Left ventricle myocardium inferior (tissue), 1 donor: ENCODE measurements around the gene SGCE. TPM values are rescaled to one million over a fixed set of nuclear protein-coding genes. Genes with fewer than 3 reads are reported as not detected.

Experiments used
- DNase-seq: peaks from one replicate; pipeline ENCODE4 v3.0.0-alpha.2; 2020
- H3K27ac ChIP-seq: fragments of 200-600 bp; replicated peaks from 2 replicates; pipeline ENCODE4 v1.8.0; 2021
- H3K27me3 ChIP-seq: fragments of 200-600 bp; 2 replicates; pipeline ENCODE4 v1.8.0; 2021; ENCODE audit warnings: low read depth
- H3K36me3 ChIP-seq: fragments of 200-600 bp; 2 replicates; pipeline ENCODE4 v1.8.0; 2021
- H3K4me1 ChIP-seq: fragments of 200-600 bp; 2 replicates; pipeline ENCODE4 v1.8.0; 2021
- H3K4me3 ChIP-seq: fragments of 200-600 bp; 2 replicates; pipeline ENCODE4 v1.8.0; 2021; ENCODE audit warnings: mild to moderate bottlenecking, moderate library complexity
- H3K9me3 ChIP-seq: fragments of 200-600 bp; replicated peaks from 2 replicates; pipeline ENCODE4 v1.8.0; 2021
- intact Hi-C: fragments of 100-400 bp; cut with micrococcal nuclease; formaldehyde crosslinking; loops from one replicate; pipeline ENCODE4 v1.11.0; 2022
- total RNA-seq: library from RNA; stranded (reverse); fragmentation: NEBNext Ultra II Directional; extraction: Animal tissue kit (Norgen Biotek cat#: 25700); gene quantifications from one replicate; pipeline ENCODE4 v1.2.1, GENCODE V29; 2021
- TF ChIP-seq, protein P1 (sequence below): fragments of 200-600 bp; IDR thresholded peaks from 2 replicates; pipeline ENCODE4 v1.8.0; 2021; ENCODE audit warnings: antibody characterized with exemption, mild to moderate bottlenecking, borderline replicate concordance
- donor health status: DM: no; HTN: yes; CAD: no; lungs with severe emphysema.

Gene SGCE
- total RNA-seq, 1 donor from 2014 or later: 20.1 TPM

GRCh38 chr7:94579470-94579869 is 76.5 kb downstream of the SGCE start:
- DNase-seq: no peak
- Histone ChIP-seq H3K4me1 (peaks cover 8% of the 10 kb centered on the region), H3K4me3 (no peak overlapping the region), H3K27ac (no peak overlapping the region), H3K27me3 (no peaks in the 10 kb centered on the region), H3K36me3 (peaks cover 30% of the 10 kb centered on the region), H3K9me3 (peaks cover 21% of the 10 kb centered on the region)
- TF ChIP-seq, protein P1, sequence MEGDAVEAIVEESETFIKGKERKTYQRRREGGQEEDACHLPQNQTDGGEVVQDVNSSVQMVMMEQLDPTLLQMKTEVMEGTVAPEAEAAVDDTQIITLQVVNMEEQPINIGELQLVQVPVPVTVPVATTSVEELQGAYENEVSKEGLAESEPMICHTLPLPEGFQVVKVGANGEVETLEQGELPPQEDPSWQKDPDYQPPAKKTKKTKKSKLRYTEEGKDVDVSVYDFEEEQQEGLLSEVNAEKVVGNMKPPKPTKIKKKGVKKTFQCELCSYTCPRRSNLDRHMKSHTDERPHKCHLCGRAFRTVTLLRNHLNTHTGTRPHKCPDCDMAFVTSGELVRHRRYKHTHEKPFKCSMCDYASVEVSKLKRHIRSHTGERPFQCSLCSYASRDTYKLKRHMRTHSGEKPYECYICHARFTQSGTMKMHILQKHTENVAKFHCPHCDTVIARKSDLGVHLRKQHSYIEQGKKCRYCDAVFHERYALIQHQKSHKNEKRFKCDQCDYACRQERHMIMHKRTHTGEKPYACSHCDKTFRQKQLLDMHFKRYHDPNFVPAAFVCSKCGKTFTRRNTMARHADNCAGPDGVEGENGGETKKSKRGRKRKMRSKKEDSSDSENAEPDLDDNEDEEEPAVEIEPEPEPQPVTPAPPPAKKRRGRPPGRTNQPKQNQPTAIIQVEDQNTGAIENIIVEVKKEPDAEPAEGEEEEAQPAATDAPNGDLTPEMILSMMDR: no peak
- intact Hi-C loops: no loop called here

DNA sequence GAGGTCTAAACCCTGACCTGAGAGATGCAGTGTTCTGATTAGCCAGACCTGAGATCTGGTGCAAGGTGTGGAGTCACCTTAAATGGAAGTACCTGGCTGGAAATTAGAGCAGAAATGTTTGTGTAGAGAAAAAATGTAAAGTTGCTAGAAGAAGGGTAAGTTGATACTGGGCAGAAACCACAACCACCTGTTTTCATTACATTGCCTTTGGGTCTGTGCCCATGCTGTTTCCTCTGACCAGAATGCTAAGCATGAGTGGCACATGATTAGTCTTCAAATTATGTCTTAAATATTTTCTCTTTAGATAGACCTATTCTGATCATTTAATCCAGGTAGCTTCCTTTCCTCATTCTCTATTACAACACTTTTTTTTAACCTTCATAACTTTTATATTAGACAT is 77.3 kb downstream of the SGCE start:
- Histone ChIP-seq H3K36me3 (peaks cover 34% of the 10 kb centered on the region), H3K27me3 (no peaks in the 10 kb centered on the region), H3K4me1 (no peaks in the 10 kb centered on the region), H3K4me3 (no peak overlapping the region), H3K27ac (no peak overlapping the region), H3K9me3 (peaks cover 29% of the 10 kb centered on the region)
- no peak for DNase-seq
- intact Hi-C loops: no loop called here
- TF ChIP-seq, protein P1: no peak

DNA sequence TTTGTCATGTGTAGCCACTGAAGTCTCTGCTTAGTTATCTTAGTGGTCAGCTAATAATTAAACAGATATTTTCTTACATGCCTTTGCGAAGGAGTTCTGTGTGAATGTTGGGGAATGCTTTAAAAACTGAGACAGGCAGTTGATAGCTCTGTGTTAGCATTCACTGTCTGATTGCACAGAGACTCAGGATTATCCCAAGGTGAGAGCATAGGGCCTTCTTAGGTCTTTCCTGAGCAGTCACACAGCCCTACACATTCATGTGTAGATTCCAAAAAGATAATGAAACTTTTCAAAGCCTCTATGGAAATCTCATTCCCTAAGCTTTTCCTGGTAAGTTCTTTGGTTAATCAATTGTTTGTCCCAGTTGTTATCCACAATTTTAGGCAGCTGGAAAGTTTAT is 78.6 kb downstream of the SGCE start:
- no peaks in the 10 kb centered on the region for H3K4me1 ChIP-seq
- no peak for DNase-seq
- no peaks in the 10 kb centered on the region for H3K27me3 ChIP-seq
- no peak overlapping the region for H3K4me3 ChIP-seq
- TF ChIP-seq, protein P1: no peak
- peaks cover 37% of the 10 kb centered on the region for H3K36me3 ChIP-seq
- intact Hi-C loops: no loop called here
- H3K9me3 ChIP-seq: peaks cover 42% of the 10 kb centered on the region
- H3K27ac ChIP-seq: no peak overlapping the region

DNA sequence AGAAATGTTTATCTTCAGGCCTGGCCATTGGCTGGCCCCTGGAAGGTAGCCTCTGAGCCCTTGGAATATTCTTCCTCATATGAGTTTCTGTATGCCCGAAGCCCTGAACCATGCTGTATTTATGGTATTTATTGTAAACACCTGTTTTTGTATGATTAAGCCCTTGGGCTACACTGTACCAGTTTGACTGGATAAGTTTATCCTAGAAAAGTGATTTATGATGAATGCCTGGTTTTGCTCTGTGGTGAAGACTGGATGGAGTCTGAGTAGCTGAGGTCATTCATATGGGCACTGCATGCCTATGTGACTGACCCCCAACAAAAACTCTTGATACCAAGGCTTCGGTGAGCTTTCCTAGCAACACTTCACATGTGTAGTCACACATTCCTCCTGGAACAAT is 79.6 kb downstream of the SGCE start:
- Histone ChIP-seq H3K36me3 (peaks cover 37% of the 10 kb centered on the region), H3K9me3 (peaks cover 43% of the 10 kb centered on the region), H3K27ac (no peak overlapping the region), H3K4me1 (no peaks in the 10 kb centered on the region), H3K4me3 (no peak overlapping the region), H3K27me3 (no peaks in the 10 kb centered on the region)
- no peak for DNase-seq
- TF ChIP-seq, protein P1: no peak
- intact Hi-C loops: no loop called here

DNA sequence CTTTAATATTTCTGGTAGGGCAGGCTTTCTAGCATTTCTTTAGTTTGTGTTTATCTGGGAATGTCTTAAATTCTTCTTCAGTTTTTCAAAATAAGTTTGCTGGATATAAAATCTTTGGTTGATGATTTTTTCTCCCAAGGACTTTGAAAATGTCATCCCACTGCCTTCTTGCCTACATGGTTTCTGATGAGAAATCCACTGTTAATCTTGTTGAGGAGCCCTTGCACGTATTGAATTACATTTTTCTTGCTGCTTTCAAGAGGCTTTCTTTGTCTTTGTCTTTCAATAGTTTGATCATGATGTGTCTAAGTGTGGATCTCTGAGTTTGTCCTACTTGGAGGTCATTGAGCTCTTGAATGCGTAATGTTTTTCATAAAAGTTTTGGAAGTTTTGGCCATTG is 80.3 kb downstream of the SGCE start:
- H3K4me1 ChIP-seq: no peaks in the 10 kb centered on the region
- peaks cover 37% of the 10 kb centered on the region for H3K36me3 ChIP-seq
- H3K27ac ChIP-seq: no peak overlapping the region
- intact Hi-C loops: no loop called here
- H3K4me3 ChIP-seq: no peak overlapping the region
- no peak for DNase-seq
- TF ChIP-seq, protein P1: no peak
- H3K27me3 ChIP-seq: no peaks in the 10 kb centered on the region
- H3K9me3 ChIP-seq: peaks cover 43% of the 10 kb centered on the region

DNA sequence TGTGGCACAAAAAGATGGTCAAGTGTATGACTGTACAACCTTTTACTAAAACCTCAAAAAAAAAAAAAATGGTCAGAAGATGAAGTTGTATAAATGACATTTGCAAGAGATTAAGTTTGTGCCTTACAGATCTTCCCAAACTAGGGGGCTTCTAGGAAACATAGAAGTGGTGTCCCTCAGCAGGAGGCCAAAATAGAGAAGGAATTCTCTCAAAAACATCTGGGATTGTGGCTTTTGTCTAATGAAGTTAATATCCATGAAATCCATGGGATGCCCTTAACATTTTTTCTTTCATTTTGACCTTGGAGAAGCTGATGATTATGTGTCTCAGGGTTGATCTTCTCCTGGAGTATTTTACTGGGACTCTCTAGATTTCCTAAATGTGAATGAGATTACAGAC is 84.1 kb downstream of the SGCE start:
- peaks cover 43% of the 10 kb centered on the region for H3K9me3 ChIP-seq
- intact Hi-C loops: no loop called here
- H3K36me3 ChIP-seq: peaks cover 29% of the 10 kb centered on the region
- TF ChIP-seq, protein P1: no peak
- no peak overlapping the region for H3K27ac ChIP-seq
- no peaks in the 10 kb centered on the region for H3K4me1 ChIP-seq
- DNase-seq: no peak
- no peak overlapping the region for H3K4me3 ChIP-seq
- no peaks in the 10 kb centered on the region for H3K27me3 ChIP-seq
